ENCODE data around the gene CCDC51. TPM values are rescaled to one million over a fixed set of nuclear protein-coding genes. Genes with fewer than 3 reads are reported as not detected.

Gene CCDC51
- polyA plus RNA-seq, 1 donor from 2014 or later: 27.2 TPM

- H4K20me1 ChIP-seq (ENCODE audit: insufficient read depth): no peaks in the 10 kb centered on the region
- no peaks in the 10 kb centered on the region for H3K9me3 ChIP-seq (ENCODE audit: low read length)
- H3K27ac ChIP-seq (ENCODE audit: low read length): no peak overlapping the region
Observed at GRCh38 chr3:48445277-48445882, 5.5 kb upstream of the CCDC51 start.

GRCh38 chr3:48441940-48442339 is 2.0 kb upstream of the CCDC51 start:
- peak overlapping the region; percentile 90 for H3K4me3 ChIP-seq (ENCODE audit: low read length)
- no peaks in the 10 kb centered on the region for H3K27me3 ChIP-seq (ENCODE audit: insufficient read depth, low read depth, low read length)
- TF ChIP-seq POLR2AphosphoS5 (IDR thresholded peaks at IDR 0.05) (no peak), EP300 (conservative IDR thresholded peaks at IDR 0.05; ENCODE audit: poor library complexity, severe bottlenecking) (no peak), RAD21 (conservative IDR thresholded peaks at IDR 0.05) (no peak)
- no peaks in the 10 kb centered on the region for H4K20me1 ChIP-seq (ENCODE audit: insufficient read depth)
- H3K9ac ChIP-seq (ENCODE audit: low read length): no peak overlapping the region
- H3K79me2 ChIP-seq (replicated peaks; ENCODE audit: insufficient read depth, low read length): peaks cover 24% of the 10 kb centered on the region
- H3F3A ChIP-seq (ENCODE audit: insufficient read depth, low read length, poor library complexity, severe bottlenecking): no peaks in the 10 kb centered on the region
- H2AFZ ChIP-seq (ENCODE audit: low read depth, low read length): no peak overlapping the region
- no peak overlapping the region for H3K4me2 ChIP-seq (ENCODE audit: low read length)
- no peak overlapping the region for H3K27ac ChIP-seq (ENCODE audit: low read length)
- H3K9me3 ChIP-seq (ENCODE audit: low read length): no peaks in the 10 kb centered on the region
- no peaks in the 10 kb centered on the region for H3K9me2 ChIP-seq (ENCODE audit: insufficient read depth, low read length)
- H3K36me3 ChIP-seq (ENCODE audit: insufficient read depth, low read length): no peaks in the 10 kb centered on the region

More at GRCh38 chr3:48445277-48445882, 5.5 kb upstream of the CCDC51 start:
- peak overlapping the region; percentile 97 for H3K4me3 ChIP-seq (ENCODE audit: low read length)
- no peaks in the 10 kb centered on the region for H3K36me3 ChIP-seq (ENCODE audit: insufficient read depth, low read length)
- TF ChIP-seq EP300 (conservative IDR thresholded peaks at IDR 0.05; ENCODE audit: poor library complexity, severe bottlenecking) (no peak), TAF1 (IDR thresholded peaks at IDR 0.05; ENCODE audit: low read depth) (no peak), MXI1 (conservative IDR thresholded peaks at IDR 0.05; ENCODE audit: poor library complexity, severe bottlenecking) (no peak)
- no peak overlapping the region for H3K4me2 ChIP-seq (ENCODE audit: low read length)
- H3K9ac ChIP-seq (ENCODE audit: low read length): peak overlapping the region; percentile 90
- no peaks in the 10 kb centered on the region for H3K9me2 ChIP-seq (ENCODE audit: insufficient read depth, low read length)
- no peaks in the 10 kb centered on the region for H3K27me3 ChIP-seq (ENCODE audit: insufficient read depth, low read depth, low read length)
- H3K79me2 ChIP-seq (replicated peaks; ENCODE audit: insufficient read depth, low read length): peaks cover 32% of the 10 kb centered on the region
- no peak overlapping the region for H2AFZ ChIP-seq (ENCODE audit: low read depth, low read length)
- no peaks in the 10 kb centered on the region for H3F3A ChIP-seq (ENCODE audit: insufficient read depth, low read length, poor library complexity, severe bottlenecking)

GRCh38 chr3:48440590-48440958 is 655 bp upstream of the CCDC51 start:
- H4K20me1 ChIP-seq (ENCODE audit: insufficient read depth): no peaks in the 10 kb centered on the region

More at GRCh38 chr3:48440590-48440958, 655 bp upstream of the CCDC51 start:
- H3K9me3 ChIP-seq (ENCODE audit: low read length): no peaks in the 10 kb centered on the region
- no peaks in the 10 kb centered on the region for H3K9me2 ChIP-seq (ENCODE audit: insufficient read depth, low read length)
- no peak for TF ChIP-seq EZH2 (IDR thresholded peaks at IDR 0.05; ENCODE audit: borderline replicate concordance, insufficient read depth, low read length, poor library complexity, severe bottlenecking)
- no peak for TF ChIP-seq SMC3 (conservative IDR thresholded peaks at IDR 0.05; ENCODE audit: poor library complexity)
- TF ChIP-seq REST (IDR thresholded peaks at IDR 0.05; ENCODE audit: borderline replicate concordance): no peak
- no peak for TF ChIP-seq EP300 (conservative IDR thresholded peaks at IDR 0.05; ENCODE audit: poor library complexity, severe bottlenecking)
- no peak for TF ChIP-seq CTCF (IDR thresholded peaks at IDR 0.05; ENCODE audit: poor library complexity, severe bottlenecking)
- no peak for TF ChIP-seq TAF1 (IDR thresholded peaks at IDR 0.05; ENCODE audit: low read depth)
- TF ChIP-seq MXI1 (conservative IDR thresholded peaks at IDR 0.05; ENCODE audit: poor library complexity, severe bottlenecking): no peak
- no peak for TF ChIP-seq RAD21 (conservative IDR thresholded peaks at IDR 0.05)
- no peak for TF ChIP-seq POLR2AphosphoS5 (IDR thresholded peaks at IDR 0.05)
- H3K36me3 ChIP-seq (ENCODE audit: insufficient read depth, low read length): no peaks in the 10 kb centered on the region
- peak overlapping the region; percentile 27 for H2AFZ ChIP-seq (ENCODE audit: low read depth, low read length)
- H3K9ac ChIP-seq (ENCODE audit: low read length): peak overlapping the region; percentile 82
- H3K4me3 ChIP-seq (ENCODE audit: low read length): peak overlapping the region; percentile 90
- peak overlapping the region; percentile 70 for H3K4me2 ChIP-seq (ENCODE audit: low read length)
- H3K27ac ChIP-seq (ENCODE audit: low read length): peak overlapping the region; percentile 84
- peaks cover 22% of the 10 kb centered on the region for H3K79me2 ChIP-seq (replicated peaks; ENCODE audit: insufficient read depth, low read length)
- no peaks in the 10 kb centered on the region for H3K27me3 ChIP-seq (ENCODE audit: insufficient read depth, low read depth, low read length)
- no peaks in the 10 kb centered on the region for H3F3A ChIP-seq (ENCODE audit: insufficient read depth, low read length, poor library complexity, severe bottlenecking)
